ENCODE data around the gene MTERF4. TPM values are rescaled to one million over a fixed set of nuclear protein-coding genes. Genes with fewer than 3 reads are reported as not detected.

The MTERF4 gene
- total RNA-seq, 2 donors from 2014 or later: 33.2 to 42.5 TPM

GRCh38 chr2:241135737-241136136, 33.6 kb upstream of the MTERF4 start:
- Histone ChIP-seq H3K9ac (ENCODE audit: extremely low read depth, low read length, poor library complexity, severe bottlenecking) (no peak overlapping the region), H3K27ac (ENCODE audit: low read depth, low read length) (no peak overlapping the region), H3K9me3 (ENCODE audit: control insufficient read depth, low read length) (no peaks in the 10 kb centered on the region), H3K4me3 (ENCODE audit: low read length) (no peak overlapping the region), H3K36me3 (ENCODE audit: control insufficient read depth, insufficient read depth, low read length) (peaks cover 41% of the 10 kb centered on the region), H3K27me3 (ENCODE audit: control insufficient read depth, insufficient read depth, low read length, poor library complexity, severe bottlenecking) (no peaks in the 10 kb centered on the region), H3K4me1 (ENCODE audit: control insufficient read depth, insufficient read depth, low read length) (no peaks in the 10 kb centered on the region)
- DNase-seq: no peak
- no peak for TF ChIP-seq CTCF (conservative IDR thresholded peaks at IDR 0.05)
- Mint-ChIP-seq H3K9me3 (no peaks in the 10 kb centered on the region), H3K36me3 (ENCODE audit: low read depth) (peaks cover 54% of the 10 kb centered on the region), H3K4me3 (no peak overlapping the region), H3K27ac (no peak overlapping the region), H3K27me3 (ENCODE audit: insufficient read depth) (no peaks in the 10 kb centered on the region), H3K4me1 (no peaks in the 10 kb centered on the region)
- WGBS, 2 experiments (ENCODE audit: insufficient coverage in 1 of 2, insufficient read length in 1 of 2): 89 to 98% methylated on average over 6 to 9 of the region's 9 CpGs

GRCh38 chr2:241134711-241135110, 32.6 kb upstream of the MTERF4 start:
- Mint-ChIP-seq H3K4me3 (no peak overlapping the region), H3K9me3 (no peaks in the 10 kb centered on the region), H3K27me3 (ENCODE audit: insufficient read depth) (no peaks in the 10 kb centered on the region), H3K27ac (no peak overlapping the region), H3K4me1 (no peaks in the 10 kb centered on the region), H3K36me3 (ENCODE audit: low read depth) (peaks cover 48% of the 10 kb centered on the region)
- Histone ChIP-seq H3K4me3 (ENCODE audit: low read length) (no peak overlapping the region), H3K27me3 (ENCODE audit: control insufficient read depth, insufficient read depth, low read length, poor library complexity, severe bottlenecking) (no peaks in the 10 kb centered on the region), H3K4me1 (ENCODE audit: control insufficient read depth, insufficient read depth, low read length) (no peaks in the 10 kb centered on the region), H3K9me3 (ENCODE audit: control insufficient read depth, low read length) (no peaks in the 10 kb centered on the region), H3K27ac (ENCODE audit: low read depth, low read length) (no peak overlapping the region), H3K9ac (ENCODE audit: extremely low read depth, low read length, poor library complexity, severe bottlenecking) (no peak overlapping the region), H3K36me3 (ENCODE audit: control insufficient read depth, insufficient read depth, low read length) (peaks cover 35% of the 10 kb centered on the region)
- 90 to 100% methylated on average over 1 to 7 of the region's 7 CpGs for WGBS, 2 experiments (ENCODE audit: insufficient coverage in 1 of 2, insufficient read length in 1 of 2)
- DNase-seq: no peak
- TF ChIP-seq CTCF (conservative IDR thresholded peaks at IDR 0.05): no peak

- Mint-ChIP-seq H3K4me1 (no peaks in the 10 kb centered on the region), H3K27ac (no peak overlapping the region), H3K36me3 (ENCODE audit: low read depth) (peaks cover 49% of the 10 kb centered on the region), H3K4me3 (no peak overlapping the region), H3K27me3 (ENCODE audit: insufficient read depth) (no peaks in the 10 kb centered on the region), H3K9me3 (no peaks in the 10 kb centered on the region)
- WGBS, 2 experiments (ENCODE audit: insufficient coverage in 1 of 2, insufficient read length in 1 of 2): 90 to 96% methylated on average over 6 to 10 of the region's 10 CpGs
- no peaks in the 10 kb centered on the region for H3K4me1 ChIP-seq (ENCODE audit: control insufficient read depth, insufficient read depth, low read length)
- H3K36me3 ChIP-seq (ENCODE audit: control insufficient read depth, insufficient read depth, low read length): peaks cover 28% of the 10 kb centered on the region
- H3K27ac ChIP-seq (ENCODE audit: low read depth, low read length): no peak overlapping the region
- TF ChIP-seq CTCF (conservative IDR thresholded peaks at IDR 0.05): no peak
- H3K27me3 ChIP-seq (ENCODE audit: control insufficient read depth, insufficient read depth, low read length, poor library complexity, severe bottlenecking): no peaks in the 10 kb centered on the region
- DNase-seq: no peak
- no peak overlapping the region for H3K9ac ChIP-seq (ENCODE audit: extremely low read depth, low read length, poor library complexity, severe bottlenecking)
- H3K4me3 ChIP-seq (ENCODE audit: low read length): no peak overlapping the region
- no peaks in the 10 kb centered on the region for H3K9me3 ChIP-seq (ENCODE audit: control insufficient read depth, low read length)
Observed at GRCh38 chr2:241133436-241133820, 31.3 kb upstream of the MTERF4 start.

Measured in endodermal cell (in vitro differentiated cells).